K562 (cell line): Measurements from ENCODE around the gene PPM1F. TPM values are rescaled to one million over a fixed set of nuclear protein-coding genes. Genes with fewer than 3 reads are reported as not detected.

Source experiments
- E2F6 ChIP-seq, 2 experiments: IDR thresholded peaks; 2 replicates each; pipeline ENCODE4 v1.6.1; 2011; ENCODE audit warnings: borderline replicate concordance in 1 of 2, control low read depth in 1 of 2, low read depth in 1 of 2, low read length in 1 of 2, mild to moderate bottlenecking in 1 of 2, mixed read lengths in 1 of 2, moderate library complexity in 1 of 2; ENCODE audit not compliant: insufficient read depth in 1 of 2, insufficient read length in 1 of 2, poor library complexity in 1 of 2, severe bottlenecking in 1 of 2; ENCODE audit errors: extremely low read depth in 1 of 2
- FOXA3 ChIP-seq, 2 experiments: fragments of 450-650 bp in 1 of 2; sonication (generic) in 1 of 2; formaldehyde crosslinking; IDR thresholded peaks in 1 of 2; conservative IDR thresholded peaks in 1 of 2; 2 replicates each; pipeline versions ENCODE4 v1.4.0 to v1.8.0; 2020 to 2022; ENCODE audit warnings: mild to moderate bottlenecking in 2 of 2, missing genetic modification reagents in 1 of 2
- HDAC8 ChIP-seq: fragments of 450-650 bp; IDR thresholded peaks from 2 replicates; pipeline ENCODE4 v1.6.1; 2016; ENCODE audit warnings: mild to moderate bottlenecking, missing genetic modification characterization, moderate library complexity, missing compliant biosample characterization
- JUN ChIP-seq, 2 experiments: sonication (generic) in 1 of 2; formaldehyde crosslinking in 1 of 2; IDR thresholded peaks; 2 replicates each; pipeline versions ENCODE4 v1.6.1 to v1.8.0; 2012 to 2022; ENCODE audit warnings: borderline replicate concordance in 2 of 2, mild to moderate bottlenecking in 2 of 2, improper control_type of control experiment in 1 of 2, low read depth in 1 of 2, low read length in 1 of 2, missing genetic modification reagents in 1 of 2
- POLR2AphosphoS2 ChIP-seq: IDR thresholded peaks from 2 replicates; pipeline ENCODE4 v1.6.1; 2012; ENCODE audit warnings: low read length, improper control_type of control experiment
- POLR2H ChIP-seq: IDR thresholded peaks from 2 replicates; pipeline ENCODE4 v1.6.1; 2016; ENCODE audit warnings: missing genetic modification characterization, low read depth, mild to moderate bottlenecking, control low read depth, missing compliant biosample characterization, moderate library complexity
- TBL1XR1 ChIP-seq, 2 experiments: IDR thresholded peaks; 2 replicates each; pipeline ENCODE4 v1.6.1; 2012; ENCODE audit warnings: improper control_type of control experiment in 2 of 2, low read length in 2 of 2, mild to moderate bottlenecking in 1 of 2
- TSHZ1 ChIP-seq: fragments of 250-450 bp; sonication (Bioruptor Pico); IDR thresholded peaks from 2 replicates; pipeline ENCODE4 v1.4.0; 2020; ENCODE audit warnings: mild to moderate bottlenecking, moderate library complexity
- ZFP36 ChIP-seq: fragments of 150-350 bp; IDR thresholded peaks from 2 replicates; pipeline ENCODE4 v1.6.1; 2018; ENCODE audit warnings: low read length, low read depth; ENCODE audit not compliant: partially characterized antibody
- polyA plus RNA-seq, 8 experiments: library from polyadenylated mRNA; depleted of rRNA in 4 of 8; stranded (reverse) in 5 of 8; unstranded in 3 of 8; fragments of >200 nt; fragmentation: Nextera tagmentation in 2 of 8; fragmentation: Illumina TruSeq in 1 of 8; extraction: Ambion mirVana in 2 of 8; extraction: Trizol in 1 of 8; gene quantifications; 2 replicates each; pipeline versions ENCODE4 v1.2.1 to v1.2.3, GENCODE V29; 2011 to 2014; ENCODE audit warnings: inconsistent platforms in 1 of 8, missing spikeins in 1 of 8
- total RNA-seq, 7 experiments: library from RNA; depleted of rRNA in 6 of 7; stranded (reverse); fragments of >200 nt in 6 of 7; fragmentation: Illumina TruSeq in 2 of 7; extraction: Trizol in 2 of 7; gene quantifications; 2 replicates each; pipeline versions ENCODE4 v1.2.1 to v1.2.3, GENCODE V29; 2011 to 2021; ENCODE audit warnings: low replicate concordance in 1 of 7

The PPM1F gene
- total and polyA plus RNA-seq, 9 of the 15 experiments (the other 6 are each of a cell fraction or from before 2014, with no cell fraction given) = 2.1 to 159 (median 64.0) TPM

- TF ChIP-seq TSHZ1 (CRISPR knock-in tag) (no peak), POLR2AphosphoS2 (peak; percentile 58; the same call in 1 of the 2 replicates), FOXA3 (CRISPR knock-in tag; conservative IDR thresholded peaks at IDR 0.05 in 1 of 2, IDR thresholded peaks at IDR 0.05 in 1 of 2) (no peak), ZFP36 (peak; percentile 69), HDAC8 (tag) (peak; percentile 95), POLR2H (tag) (no peak), TBL1XR1 (IDR thresholded peaks at IDR 0.05; ENCODE audit: low read length in 2 of 2) (peak; percentile 67 to 97), E2F6 (IDR thresholded peaks at IDR 0.05; ENCODE audit: borderline replicate concordance in 1 of 2, extremely low read depth in 1 of 2, insufficient read depth in 1 of 2, insufficient read length in 1 of 2, low read depth in 1 of 2, low read length in 1 of 2, poor library complexity in 1 of 2, severe bottlenecking in 1 of 2) (peak in 1 of 2 experiments; percentile 97), JUN (IDR thresholded peaks at IDR 0.05; ENCODE audit: borderline replicate concordance, low read depth, low read length) (peak; percentile 85), JUN (CRISPR knock-in tag; IDR thresholded peaks at IDR 0.05; ENCODE audit: borderline replicate concordance) (no peak)
- TF ChIP-seq, all 486 proteins: peak for 54
These were observed at the start of gene PPM1F (continued) for GRCh38 chr22:21952586-21953571.
